ENCODE measurements around the gene RGL4.

DNA sequence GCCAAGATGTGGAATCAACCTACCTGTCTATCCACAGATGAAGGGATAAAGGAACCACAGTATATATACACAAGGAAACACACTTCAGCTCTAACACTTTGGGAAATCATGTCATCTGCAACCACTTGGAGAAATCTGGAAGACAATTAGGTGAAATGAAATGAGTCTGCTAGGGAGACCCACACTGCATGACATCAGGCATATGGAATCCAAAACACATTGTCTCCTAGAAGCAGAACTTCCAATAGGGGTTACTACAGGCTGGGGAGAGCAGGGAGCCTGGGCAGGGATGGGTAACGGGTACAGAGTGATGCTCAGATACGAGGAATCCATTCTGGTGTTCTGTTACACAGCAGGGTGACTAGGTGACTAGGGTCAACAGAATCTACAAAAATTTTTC, 18.3 kb downstream of the RGL4 start:
- TF ChIP-seq CTCF (IDR thresholded peaks at IDR 0.05) (no peak), POLR2A (IDR thresholded peaks at IDR 0.05) (no peak)
